Measurements from ENCODE around the gene MAP2K1.
"Not testable (repeated sequence)": the region's sequence is repeated elsewhere in the genome, so short reads cannot be mapped to it uniquely, and the experiment has no call there.

MAP2K1 gene

DNA sequence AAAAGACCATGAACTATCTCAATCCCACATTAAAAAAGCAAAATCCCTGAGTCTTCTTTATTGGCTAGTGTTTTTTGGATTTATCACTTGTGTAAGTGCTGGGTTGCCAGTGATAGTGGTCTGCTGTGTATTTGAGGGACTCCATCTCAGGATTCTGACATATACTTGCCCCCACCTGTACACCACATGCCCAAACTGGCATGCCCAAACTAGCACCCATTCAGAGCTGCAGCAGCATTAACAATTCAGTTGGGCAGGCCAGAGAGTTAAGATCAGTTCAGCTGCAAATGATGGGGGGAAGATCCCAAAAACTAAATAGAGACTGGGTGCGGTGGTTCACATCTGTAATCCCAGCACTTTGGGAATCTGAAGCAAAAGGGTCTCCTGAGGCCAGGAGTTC, 23.9 kb upstream of the MAP2K1 start:
- Histone ChIP-seq H3K4me3 (ENCODE audit: low read depth, low read length) (no peak overlapping the region), H3K27me3 (no peaks in the 10 kb centered on the region), H3K4me1 (no peaks in the 10 kb centered on the region), H3K9me3 (no peaks in the 10 kb centered on the region), H3K36me3 (no peaks in the 10 kb centered on the region)
- no peak for DNase-seq
- TF ChIP-seq, protein P1, sequence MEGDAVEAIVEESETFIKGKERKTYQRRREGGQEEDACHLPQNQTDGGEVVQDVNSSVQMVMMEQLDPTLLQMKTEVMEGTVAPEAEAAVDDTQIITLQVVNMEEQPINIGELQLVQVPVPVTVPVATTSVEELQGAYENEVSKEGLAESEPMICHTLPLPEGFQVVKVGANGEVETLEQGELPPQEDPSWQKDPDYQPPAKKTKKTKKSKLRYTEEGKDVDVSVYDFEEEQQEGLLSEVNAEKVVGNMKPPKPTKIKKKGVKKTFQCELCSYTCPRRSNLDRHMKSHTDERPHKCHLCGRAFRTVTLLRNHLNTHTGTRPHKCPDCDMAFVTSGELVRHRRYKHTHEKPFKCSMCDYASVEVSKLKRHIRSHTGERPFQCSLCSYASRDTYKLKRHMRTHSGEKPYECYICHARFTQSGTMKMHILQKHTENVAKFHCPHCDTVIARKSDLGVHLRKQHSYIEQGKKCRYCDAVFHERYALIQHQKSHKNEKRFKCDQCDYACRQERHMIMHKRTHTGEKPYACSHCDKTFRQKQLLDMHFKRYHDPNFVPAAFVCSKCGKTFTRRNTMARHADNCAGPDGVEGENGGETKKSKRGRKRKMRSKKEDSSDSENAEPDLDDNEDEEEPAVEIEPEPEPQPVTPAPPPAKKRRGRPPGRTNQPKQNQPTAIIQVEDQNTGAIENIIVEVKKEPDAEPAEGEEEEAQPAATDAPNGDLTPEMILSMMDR (IDR thresholded peaks at IDR 0.05; ENCODE audit: low read depth, low read length) = no peak

DNA sequence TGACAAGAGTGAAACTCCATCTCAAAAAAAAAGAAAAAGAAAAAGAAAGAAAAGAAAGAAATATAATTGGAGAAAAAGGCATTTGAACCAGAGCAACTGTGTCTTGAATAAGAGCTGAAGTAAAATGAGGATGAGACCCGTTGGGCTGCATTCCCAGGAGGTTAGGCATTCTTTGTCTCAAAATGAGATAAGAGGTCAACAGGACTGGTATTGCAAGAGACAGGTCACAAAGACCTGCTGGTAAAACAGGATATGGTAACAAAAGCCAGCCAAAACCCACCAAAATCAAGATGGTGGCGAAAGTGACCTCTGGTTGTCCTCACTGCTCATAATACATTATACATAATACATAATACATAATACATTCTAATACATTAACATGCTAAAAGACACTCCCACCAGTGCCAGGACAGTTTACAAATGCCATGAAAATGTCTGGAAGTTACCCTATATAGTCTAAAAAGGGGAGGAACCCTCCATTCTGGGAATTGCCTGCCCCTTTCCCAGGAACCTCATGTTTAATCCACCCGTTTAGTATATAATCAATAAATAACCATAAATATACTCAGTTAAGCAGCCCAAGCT, 21.7 kb upstream of the MAP2K1 start:
- Histone ChIP-seq H3K4me1 (no peaks in the 10 kb centered on the region), H3K9me3 (no peaks in the 10 kb centered on the region), H3K27me3 (no peaks in the 10 kb centered on the region), H3K36me3 (no peaks in the 10 kb centered on the region), H3K4me3 (ENCODE audit: low read depth, low read length) (no peak overlapping the region)
- TF ChIP-seq, protein P1 (IDR thresholded peaks at IDR 0.05; ENCODE audit: low read depth, low read length) = no peak
- DNase-seq = no peak

DNA sequence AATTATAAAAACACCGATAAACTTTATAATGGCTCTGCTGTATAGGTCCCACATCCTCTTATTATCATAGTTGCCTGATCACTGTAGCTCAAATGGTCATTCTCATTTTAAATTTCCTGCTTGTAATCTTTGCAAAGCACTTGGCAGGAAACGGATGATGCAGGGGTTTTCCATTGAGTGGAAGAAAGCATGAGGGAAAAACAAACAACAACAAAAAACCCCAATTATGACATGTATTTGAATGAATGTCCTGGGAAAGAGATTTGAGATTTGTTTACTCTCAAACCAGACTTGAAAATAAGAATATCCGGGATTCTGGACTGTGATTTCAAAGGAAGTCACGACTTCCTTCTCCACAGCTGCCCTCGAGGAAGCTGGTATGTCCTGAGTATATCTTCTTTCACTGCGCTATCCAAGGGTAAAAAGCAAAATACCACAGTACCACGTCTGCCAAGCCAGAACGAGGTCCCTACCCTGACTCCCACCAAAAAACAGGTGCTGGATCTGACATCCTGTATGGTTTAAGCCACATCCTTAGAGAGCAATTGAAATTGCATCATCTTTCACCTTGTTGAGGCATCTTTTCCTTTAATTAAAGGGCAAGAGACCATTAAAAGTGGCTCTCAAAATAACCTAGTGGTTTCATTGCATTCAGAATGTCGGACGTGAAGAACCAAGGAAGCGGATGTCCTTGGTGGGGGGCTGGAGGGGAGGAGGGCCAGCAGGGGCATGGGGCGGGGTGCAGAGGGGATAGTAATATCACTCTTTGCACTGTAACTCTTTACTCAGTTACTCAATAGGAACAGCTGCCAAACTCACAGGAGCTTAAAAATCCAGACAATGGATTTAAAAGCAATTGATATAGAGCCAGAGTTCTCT, 16.7 kb upstream of the MAP2K1 start:
- DNase-seq = no peak
- TF ChIP-seq, protein P1 (IDR thresholded peaks at IDR 0.05; ENCODE audit: low read depth, low read length) = no peak
- H3K27me3 ChIP-seq = no peaks in the 10 kb centered on the region
- H3K36me3 ChIP-seq = no peaks in the 10 kb centered on the region
- no peak overlapping the region for H3K4me3 ChIP-seq (ENCODE audit: low read depth, low read length)
- no peaks in the 10 kb centered on the region for H3K9me3 ChIP-seq
- H3K4me1 ChIP-seq = no peaks in the 10 kb centered on the region

DNA sequence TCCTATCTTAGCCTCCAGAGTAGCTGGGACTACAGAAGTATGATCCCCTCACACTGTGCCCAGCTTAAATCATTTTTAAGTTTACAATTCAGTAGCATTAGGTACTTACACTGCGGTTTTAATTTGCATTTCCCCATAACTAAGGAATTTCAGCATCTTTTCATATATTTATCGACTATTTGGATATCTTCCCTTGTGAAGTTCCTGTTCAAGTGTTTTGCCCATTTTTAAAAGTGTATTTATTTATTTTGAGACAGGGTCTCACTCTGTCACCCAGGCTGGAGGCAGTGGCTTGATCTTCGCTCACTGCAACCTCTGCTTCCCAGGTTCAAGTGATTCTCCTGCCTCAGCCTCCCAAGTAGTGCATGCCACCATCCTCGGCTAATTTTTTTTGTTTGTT, 12.5 kb upstream of the MAP2K1 start:
- Histone ChIP-seq H3K9me3 (no peaks in the 10 kb centered on the region), H3K27me3 (no peaks in the 10 kb centered on the region), H3K4me3 (ENCODE audit: low read depth, low read length) (no peak overlapping the region), H3K4me1 (no peaks in the 10 kb centered on the region), H3K36me3 (no peaks in the 10 kb centered on the region)
- no peak for DNase-seq
- TF ChIP-seq, protein P1 (IDR thresholded peaks at IDR 0.05; ENCODE audit: low read depth, low read length) = no peak

DNA sequence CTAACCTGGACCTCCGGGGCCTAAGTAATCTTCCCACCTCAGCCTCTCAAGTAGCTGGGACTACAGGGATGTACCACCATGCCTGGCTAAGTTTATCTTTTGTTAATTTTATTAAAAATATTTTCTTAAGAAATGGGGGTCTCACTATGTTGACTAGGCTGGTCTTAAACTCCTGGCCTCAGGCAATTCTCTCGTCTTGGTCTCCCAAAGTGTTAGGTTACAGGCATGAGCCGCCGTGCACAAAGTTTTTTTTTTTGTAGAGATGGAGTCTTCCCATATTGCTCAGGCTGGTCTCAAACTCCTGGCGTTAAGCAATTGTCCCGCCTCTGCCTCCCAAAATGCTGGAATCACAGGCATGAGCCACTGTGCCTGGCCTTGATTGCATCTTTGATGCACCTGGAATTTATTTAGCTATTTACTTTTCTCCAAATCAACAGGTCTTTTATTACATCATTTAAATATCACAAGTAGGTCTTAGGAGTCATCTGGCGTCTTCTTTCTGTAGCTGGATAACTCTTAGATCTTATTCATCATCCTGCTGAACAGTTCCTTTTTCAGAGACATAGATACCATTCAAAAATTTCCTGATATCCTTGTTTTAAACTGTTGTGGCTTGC, 7.8 kb upstream of the MAP2K1 start:
- Histone ChIP-seq H3K9me3 (no peaks in the 10 kb centered on the region), H3K27me3 (no peaks in the 10 kb centered on the region), H3K4me3 (ENCODE audit: low read depth, low read length) (no peak overlapping the region), H3K36me3 (no peaks in the 10 kb centered on the region), H3K4me1 (no peaks in the 10 kb centered on the region)
- DNase-seq = no peak
- TF ChIP-seq, protein P1 (IDR thresholded peaks at IDR 0.05; ENCODE audit: low read depth, low read length) = no peak

DNA sequence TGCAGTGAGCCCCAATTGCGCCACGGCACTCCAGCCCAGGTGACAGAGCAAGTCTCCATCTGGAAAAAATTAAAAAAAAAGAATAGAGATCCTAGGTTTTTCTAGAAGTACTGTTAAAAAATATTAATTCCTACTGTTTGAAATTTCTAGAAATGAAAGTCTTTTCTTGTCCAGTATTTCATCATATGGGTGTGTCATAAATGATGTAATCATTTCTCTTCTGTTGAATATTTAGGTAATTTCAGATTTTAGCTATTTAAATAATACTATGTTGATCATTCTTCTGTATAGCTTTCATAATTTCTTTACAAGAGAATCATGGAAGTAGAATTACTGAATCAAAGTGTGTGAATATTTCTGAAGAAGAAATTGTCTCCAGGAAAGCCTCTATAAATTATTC, 5.3 kb upstream of the MAP2K1 start:
- not testable (repeated sequence) for DNase-seq, H3K4me1 ChIP-seq, H3K36me3 ChIP-seq

More for the DNA sequence above, 5.3 kb upstream of the MAP2K1 start:
- not testable (repeated sequence) for H3K27me3 ChIP-seq; H3K9me3 ChIP-seq; H3K4me3 ChIP-seq (ENCODE audit: low read depth, low read length)
